Measurements from ENCODE around the gene SMARCD3.

- TF ChIP-seq, protein P1, sequence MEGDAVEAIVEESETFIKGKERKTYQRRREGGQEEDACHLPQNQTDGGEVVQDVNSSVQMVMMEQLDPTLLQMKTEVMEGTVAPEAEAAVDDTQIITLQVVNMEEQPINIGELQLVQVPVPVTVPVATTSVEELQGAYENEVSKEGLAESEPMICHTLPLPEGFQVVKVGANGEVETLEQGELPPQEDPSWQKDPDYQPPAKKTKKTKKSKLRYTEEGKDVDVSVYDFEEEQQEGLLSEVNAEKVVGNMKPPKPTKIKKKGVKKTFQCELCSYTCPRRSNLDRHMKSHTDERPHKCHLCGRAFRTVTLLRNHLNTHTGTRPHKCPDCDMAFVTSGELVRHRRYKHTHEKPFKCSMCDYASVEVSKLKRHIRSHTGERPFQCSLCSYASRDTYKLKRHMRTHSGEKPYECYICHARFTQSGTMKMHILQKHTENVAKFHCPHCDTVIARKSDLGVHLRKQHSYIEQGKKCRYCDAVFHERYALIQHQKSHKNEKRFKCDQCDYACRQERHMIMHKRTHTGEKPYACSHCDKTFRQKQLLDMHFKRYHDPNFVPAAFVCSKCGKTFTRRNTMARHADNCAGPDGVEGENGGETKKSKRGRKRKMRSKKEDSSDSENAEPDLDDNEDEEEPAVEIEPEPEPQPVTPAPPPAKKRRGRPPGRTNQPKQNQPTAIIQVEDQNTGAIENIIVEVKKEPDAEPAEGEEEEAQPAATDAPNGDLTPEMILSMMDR (conservative IDR thresholded peaks at IDR 0.05 in 1 of 2, IDR thresholded peaks at IDR 0.05 in 1 of 2; ENCODE audit: low read depth in 1 of 2, low read length in 2 of 2): no peak
- TF ChIP-seq EZH2 (IDR thresholded peaks at IDR 0.05; ENCODE audit: low read length, missing control alignments): no peak
Observed at GRCh38 chr7:151249034-151249731, 689 bp upstream of the SMARCD3 start.
